H1 (cell line): ENCODE measurements around the gene TBC1D30. TPM values are rescaled to one million over a fixed set of nuclear protein-coding genes. Genes with fewer than 3 reads are reported as not detected.

Experiments
- CTCF ChIA-PET: fragments of 300-600 bp; sonication (Branson Sonifier 250); formaldehyde crosslinking; loops from one replicate; lab custom pipeline; 2021; ENCODE audit not compliant: partially characterized antibody; lab: Charles Lee
- POLR2A ChIA-PET: fragments of 300-600 bp; sonication (Branson Sonifier 250); formaldehyde crosslinking; loops from one replicate; lab custom pipeline; 2021; ENCODE audit warnings: inconsistent platforms; ENCODE audit not compliant: partially characterized antibody; lab: Charles Lee
- DNase-seq, 2 experiments: peaks; one replicate each; pipeline versions ENCODE4 v3.0.0 to v3.0.0-alpha.2; 2010 to 2022; ENCODE audit warnings: low spot score in 2 of 2, low read depth in 1 of 2, mixed read lengths in 1 of 2
- FAIRE-seq: peaks from 2 replicates; lab custom pipeline; 2011; peaks lifted over from hg19 to GRCh38; lab: Jason Lieb, UNC
- H2AFZ ChIP-seq: 2 replicates; pipeline ENCODE4 v1.8.1; 2012; ENCODE audit warnings: low read length, inconsistent platforms
- H2AK5ac ChIP-seq: 2 replicates; pipeline ENCODE4 v1.6.1; 2013; ENCODE audit warnings: low read depth, low read length
- H2BK120ac ChIP-seq: replicated peaks from 2 replicates; pipeline ENCODE3; 2013; ENCODE audit warnings: low read depth, low read length, inconsistent platforms
- H2BK12ac ChIP-seq: 2 replicates; pipeline ENCODE4 v1.6.1; 2013; ENCODE audit warnings: low read depth, low read length
- H2BK15ac ChIP-seq: 2 replicates; pipeline ENCODE4 v1.6.1; 2013; ENCODE audit warnings: low read length
- H2BK20ac ChIP-seq: 2 replicates; pipeline ENCODE4 v1.6.1; 2013; ENCODE audit warnings: low read length
- H2BK5ac ChIP-seq: 2 replicates; pipeline ENCODE4 v1.6.1; 2013; ENCODE audit warnings: low read depth, low read length
- H3K14ac ChIP-seq: 2 replicates; pipeline ENCODE4 v1.6.1; 2013; ENCODE audit warnings: inconsistent platforms; ENCODE audit not compliant: insufficient read length
- H3K18ac ChIP-seq: 2 replicates; pipeline ENCODE4 v1.6.1; 2013; ENCODE audit warnings: low read length; ENCODE audit errors: extremely low read depth
- H3K23ac ChIP-seq: 2 replicates; pipeline ENCODE4 v1.6.1; 2013; ENCODE audit warnings: inconsistent platforms; ENCODE audit not compliant: insufficient read length
- H3K23me2 ChIP-seq: 2 replicates; pipeline ENCODE4 v1.6.1; 2013; ENCODE audit warnings: low read depth, low read length
- H3K27ac ChIP-seq: 2 replicates; pipeline ENCODE4 v1.6.1; 2011; ENCODE audit warnings: low read depth, low read length, inconsistent platforms
- H3K27me3 ChIP-seq, 4 experiments: replicated peaks in 1 of 4; 1 replicate in 1 of 4; 2 replicates in 3 of 4; pipeline versions ENCODE4 v1.6.1 to v1.8.1; 2011 to 2013; ENCODE audit warnings: low read length in 3 of 4, mild to moderate bottlenecking in 3 of 4, inconsistent platforms in 2 of 4, mixed read lengths in 2 of 4, moderate library complexity in 1 of 4; ENCODE audit not compliant: control insufficient read depth in 3 of 4, insufficient read depth in 3 of 4; ENCODE audit errors: extremely low read depth in 1 of 4
- H3K36me3 ChIP-seq, 4 experiments: 2 replicates each; pipeline versions ENCODE4 v1.6.1 to v1.8.1; 2011 to 2013; ENCODE audit warnings: mild to moderate bottlenecking in 4 of 4, low read length in 3 of 4, moderate library complexity in 2 of 4, control low read depth in 1 of 4, inconsistent platforms in 1 of 4; ENCODE audit not compliant: insufficient read depth in 4 of 4, control insufficient read depth in 2 of 4
- H3K4ac ChIP-seq: replicated peaks from 2 replicates; pipeline ENCODE3; 2013; ENCODE audit warnings: low read length, low read depth, mixed read lengths, inconsistent platforms; ENCODE audit not compliant: insufficient read length
- H3K4me1 ChIP-seq, 4 experiments: replicated peaks in 1 of 4; 1 replicate in 1 of 4; 2 replicates in 3 of 4; pipeline versions ENCODE4 v1.6.1 to v1.8.1; 2011 to 2013; ENCODE audit warnings: low read length in 3 of 4, inconsistent platforms in 2 of 4, mixed read lengths in 1 of 4; ENCODE audit not compliant: insufficient read depth in 4 of 4, control insufficient read depth in 3 of 4
- H3K4me2 ChIP-seq, 2 experiments: 2 replicates each; pipeline versions ENCODE4 v1.6.1 to v1.8.1; 2011 to 2013; ENCODE audit warnings: low read depth in 2 of 2, low read length in 2 of 2, control low read depth in 1 of 2, inconsistent platforms in 1 of 2, mild to moderate bottlenecking in 1 of 2; ENCODE audit not compliant: insufficient read depth in 1 of 2
- H3K4me3 ChIP-seq, 4 experiments: fragments of 200-600, 300-600 bp in 1 of 4; sonication (generic), shearing (Covaris generic), sonication (Bioruptor Twin) in 1 of 4; 2 replicates each; pipeline versions ENCODE4 v1.5.1 to v1.8.1; 2011 to 2016; ENCODE audit warnings: low read length in 4 of 4, low read depth in 3 of 4, control low read depth in 2 of 4, inconsistent platforms in 2 of 4, mild to moderate bottlenecking in 2 of 4, mixed read lengths in 1 of 4, moderate library complexity in 1 of 4; ENCODE audit not compliant: insufficient read depth in 2 of 4; ENCODE audit errors: extremely low read depth in 1 of 4
- H3K56ac ChIP-seq: replicated peaks from 2 replicates; pipeline ENCODE3; 2013; ENCODE audit warnings: low read depth, mild to moderate bottlenecking, mixed read lengths, low read length, inconsistent platforms; ENCODE audit not compliant: insufficient read length
- H3K79me1 ChIP-seq: 2 replicates; pipeline ENCODE4 v1.6.1; 2013; ENCODE audit warnings: low read depth, low read length, control low read depth
- H3K79me2 ChIP-seq, 2 experiments: 2 replicates each; pipeline versions ENCODE4 v1.6.1 to v1.8.1; 2012 to 2013; ENCODE audit warnings: low read length in 2 of 2, mild to moderate bottlenecking in 2 of 2, inconsistent platforms in 1 of 2; ENCODE audit not compliant: insufficient read depth in 2 of 2, control insufficient read depth in 1 of 2
- H3K9ac ChIP-seq, 4 experiments: replicated peaks in 1 of 4; 1 replicate in 1 of 4; 2 replicates in 3 of 4; pipeline versions ENCODE4 v1.6.1 to v1.8.1; 2011 to 2013; ENCODE audit warnings: low read depth in 3 of 4, low read length in 3 of 4, control low read depth in 2 of 4, mild to moderate bottlenecking in 2 of 4, moderate library complexity in 2 of 4, inconsistent platforms in 1 of 4; ENCODE audit errors: extremely low read depth in 1 of 4
- H3K9me3 ChIP-seq, 2 experiments: 2 replicates each; pipeline versions ENCODE4 v1.6.1 to v1.8.1; 2012 to 2013; ENCODE audit warnings: mild to moderate bottlenecking in 2 of 2, moderate library complexity in 2 of 2, control low read depth in 1 of 2, inconsistent platforms in 1 of 2, low read depth in 1 of 2, low read length in 1 of 2, mixed read lengths in 1 of 2; ENCODE audit not compliant: insufficient read depth in 2 of 2
- H4K20me1 ChIP-seq, 2 experiments: replicated peaks in 1 of 2; 2 replicates each; pipeline versions ENCODE3 to v1.8.1; 2011 to 2013; ENCODE audit warnings: inconsistent platforms in 2 of 2, low read length in 2 of 2, mild to moderate bottlenecking in 1 of 2; ENCODE audit not compliant: insufficient read depth in 2 of 2, control insufficient read depth in 1 of 2
- H4K5ac ChIP-seq: 2 replicates; pipeline ENCODE4 v1.6.1; 2013; ENCODE audit warnings: low read length, low read depth, mixed read lengths, inconsistent platforms; ENCODE audit not compliant: insufficient read length
- H4K8ac ChIP-seq: 2 replicates; pipeline ENCODE4 v1.8.0; 2013; ENCODE audit warnings: mild to moderate bottlenecking, moderate library complexity, low read length, inconsistent platforms; ENCODE audit not compliant: insufficient read depth; ENCODE audit errors: extremely low read depth
- H4K91ac ChIP-seq: replicated peaks from 2 replicates; pipeline ENCODE3; 2013; ENCODE audit warnings: low read length, mixed read lengths, inconsistent platforms; ENCODE audit not compliant: insufficient read length
- ASH2L ChIP-seq: fragments of 200-600, 300-600 bp; sonication (generic); IDR thresholded peaks from one replicate; pipeline ENCODE4 v1.7.1; 2017; ENCODE audit warnings: low read length
- CEBPB ChIP-seq: IDR thresholded peaks from 2 replicates; pipeline ENCODE4 v1.6.1; 2012; ENCODE audit warnings: low read depth, low read length
- CHD2 ChIP-seq: IDR thresholded peaks from 2 replicates; pipeline ENCODE4 v1.6.1; 2012; ENCODE audit warnings: low read length, improper control_type of control experiment
- JUN ChIP-seq: IDR thresholded peaks from 2 replicates; pipeline ENCODE4 v1.6.1; 2011; ENCODE audit warnings: low read depth, mild to moderate bottlenecking, improper control_type of control experiment, low read length
- KDM4A ChIP-seq: IDR thresholded peaks from one replicate; pipeline ENCODE4 v1.7.1; 2012; ENCODE audit warnings: low read depth, mild to moderate bottlenecking, moderate library complexity, low read length, inconsistent platforms; ENCODE audit not compliant: severe bottlenecking
- KDM5A ChIP-seq: fragments of 200-600 bp; IDR thresholded peaks from 2 replicates; pipeline ENCODE4 v1.7.1; 2012; ENCODE audit warnings: mild to moderate bottlenecking, low read length, inconsistent platforms, mixed read lengths
- MAFK ChIP-seq: IDR thresholded peaks from 2 replicates; pipeline ENCODE4 v1.6.1; 2012; ENCODE audit warnings: low read depth, mild to moderate bottlenecking, improper control_type of control experiment, low read length
- NANOG ChIP-seq: IDR thresholded peaks from 2 replicates; pipeline ENCODE4 v1.6.1; 2011; ENCODE audit warnings: low read length, low read depth, mild to moderate bottlenecking, inconsistent platforms; ENCODE audit not compliant: insufficient read depth, poor library complexity, severe bottlenecking
- POLR2A ChIP-seq, 2 experiments: IDR thresholded peaks; 1 replicate in 1 of 2; 2 replicates in 1 of 2; pipeline ENCODE4 v1.6.1; 2011; ENCODE audit warnings: low read depth in 2 of 2, low read length in 2 of 2, mild to moderate bottlenecking in 2 of 2; ENCODE audit errors: control extremely low read depth in 1 of 2
- RAD21 ChIP-seq, 2 experiments: IDR thresholded peaks in 1 of 2; conservative IDR thresholded peaks in 1 of 2; 2 replicates each; pipeline ENCODE4 v1.6.1; 2011; ENCODE audit warnings: low read depth in 2 of 2, low read length in 2 of 2, improper control_type of control experiment in 1 of 2, inconsistent platforms in 1 of 2, mild to moderate bottlenecking in 1 of 2, moderate library complexity in 1 of 2
- RFX5 ChIP-seq: IDR thresholded peaks from 2 replicates; pipeline ENCODE4 v1.6.1; 2011; ENCODE audit warnings: low read depth, low read length, improper control_type of control experiment, borderline replicate concordance
- SRF ChIP-seq: IDR thresholded peaks from 2 replicates; pipeline ENCODE4 v1.6.1; 2011; ENCODE audit warnings: mild to moderate bottlenecking, low read depth, low read length, moderate library complexity
- TBP ChIP-seq: IDR thresholded peaks from 2 replicates; pipeline ENCODE4 v1.6.1; 2011; ENCODE audit warnings: low read depth, low read length, improper control_type of control experiment
- TCF12 ChIP-seq: IDR thresholded peaks from 2 replicates; pipeline ENCODE4 v1.6.1; 2011; ENCODE audit warnings: low read depth, mild to moderate bottlenecking, low read length
- YY1 ChIP-seq: IDR thresholded peaks from 2 replicates; pipeline ENCODE4 v1.6.1; 2011; ENCODE audit warnings: low read depth, mild to moderate bottlenecking, low read length
- WGBS, 2 experiments: shearing (Covaris generic) in 1 of 2; methylation state at CpG; one replicate each; pipeline versions ENCODE4 v1.1.6 to v1.1.7; 2013 to 2015; ENCODE audit warnings: low lambda C conversion rate in 2 of 2, mixed read lengths in 2 of 2, inconsistent platforms in 1 of 2, low coverage in 1 of 2, missing lambda C conversion rate in 1 of 2; ENCODE audit not compliant: insufficient replicate concordance in 2 of 2, insufficient coverage in 1 of 2, insufficient read length in 1 of 2; ENCODE audit errors: extremely low coverage in 1 of 2, missing lambda C conversion rate in 1 of 2; 5-methylcytosine and 5-hydroxymethylcytosine counted together
- polyA plus RNA-seq, 7 experiments: library from polyadenylated mRNA; depleted of rRNA in 3 of 7; stranded (reverse) in 5 of 7; unstranded in 2 of 7; fragments of >200 nt in 5 of 7; fragments of 200-250 nt in 2 of 7; gene quantifications; 1 replicate in 5 of 7; 2 replicates in 1 of 7; 4 replicates in 1 of 7; pipeline versions ENCODE4 v1.2.1 to v1.2.3, GENCODE V29; 2011 to 2013; ENCODE audit warnings: missing spikeins in 2 of 7, mixed read lengths in 2 of 7
- total RNA-seq: library from RNA; stranded (reverse); fragmentation: NEBNext Ultra II Directional; extraction: Animal tissue kit (Norgen Biotek cat#: 25700); gene quantifications from 2 replicates; pipeline ENCODE4 v1.2.1, GENCODE V29; 2021

TBC1D30 gene
- total and polyA plus RNA-seq, 2 of the 8 experiments (the other 6 are each of a cell fraction or from before 2014, with no cell fraction given), result 2.8 to 5.5 TPM

GRCh38 chr12:64794305-64794704 is 30.1 kb upstream of the TBC1D30 start:
- no peaks in the 10 kb centered on the region for H3K79me1 ChIP-seq
- no peak overlapping the region for H2AK5ac ChIP-seq
- H3K18ac ChIP-seq, result no peak overlapping the region
- H3K27me3 ChIP-seq, result no peaks in the 10 kb centered on the region
- H3K27ac ChIP-seq, result no peak overlapping the region
- CTCF ChIA-PET, result interaction anchor here (0.6 to 4.6 kb wide), 6 partner anchors 12 to 317 kb away, joined by 3 to 34 read pairs (median 4); no protein-coding TSS in a partner anchor
- FAIRE-seq, result no peak
- no peaks in the 10 kb centered on the region for H3K9me3 ChIP-seq
- no peak overlapping the region for H2BK5ac ChIP-seq
- H4K91ac ChIP-seq, result no peak overlapping the region
- H3K56ac ChIP-seq, result no peak overlapping the region
- H3K4ac ChIP-seq, result no peak overlapping the region
- no peaks in the 10 kb centered on the region for H3K23me2 ChIP-seq
- no peak overlapping the region for H3K9ac ChIP-seq
- no peak overlapping the region for H4K5ac ChIP-seq
- POLR2A ChIA-PET, result no interaction called here
- no peak overlapping the region for H2BK15ac ChIP-seq
- H3K23ac ChIP-seq, result no peak overlapping the region
- H2BK120ac ChIP-seq, result no peak overlapping the region
- H2BK12ac ChIP-seq, result no peak overlapping the region
- no peak overlapping the region for H3K14ac ChIP-seq
- TF ChIP-seq RFX5 (no peak), NANOG (no peak), CHD2 (no peak), TCF12 (no peak), SRF (no peak), KDM4A (no peak), TBP (no peak), YY1 (no peak), RAD21 (IDR thresholded peaks at IDR 0.05 in 1 of 2, conservative IDR thresholded peaks at IDR 0.05 in 1 of 2; ENCODE audit: low read depth in 2 of 2, low read length in 2 of 2) (no peak), CEBPB (no peak), ASH2L (no peak), KDM5A (no peak), JUN (no peak), POLR2A (IDR thresholded peaks at IDR 0.05; ENCODE audit: control extremely low read depth in 1 of 2, low read depth in 2 of 2, low read length in 2 of 2) (no peak), MAFK (no peak)
- no peaks in the 10 kb centered on the region for H3K36me3 ChIP-seq
- no peak overlapping the region for H3K4me3 ChIP-seq
- WGBS, 2 experiments, result 95% methylated on average over 3 of the region's 3 CpGs; no CpG with 5 or more reads in 1 of the 2 experiments
- H3K4me1 ChIP-seq, result peaks cover 0 to 3% (median 0%) of the 10 kb centered on the region in 4 experiments; a peak in 1 of 7 replicates
- H2BK20ac ChIP-seq, result no peak overlapping the region
- no peak for DNase-seq
- H3K79me2 ChIP-seq, result no peaks in the 10 kb centered on the region
- H2AFZ ChIP-seq, result no peak overlapping the region
- no peaks in the 10 kb centered on the region for H4K20me1 ChIP-seq
- no peak overlapping the region for H4K8ac ChIP-seq
- H3K4me2 ChIP-seq, result no peak overlapping the region
